Measurements from ENCODE around the gene CYP4F3.
"Not testable (repeated sequence)": the region's sequence is repeated elsewhere in the genome, so short reads cannot be mapped to it uniquely, and the experiment has no call there.

CYP4F3 gene

DNA sequence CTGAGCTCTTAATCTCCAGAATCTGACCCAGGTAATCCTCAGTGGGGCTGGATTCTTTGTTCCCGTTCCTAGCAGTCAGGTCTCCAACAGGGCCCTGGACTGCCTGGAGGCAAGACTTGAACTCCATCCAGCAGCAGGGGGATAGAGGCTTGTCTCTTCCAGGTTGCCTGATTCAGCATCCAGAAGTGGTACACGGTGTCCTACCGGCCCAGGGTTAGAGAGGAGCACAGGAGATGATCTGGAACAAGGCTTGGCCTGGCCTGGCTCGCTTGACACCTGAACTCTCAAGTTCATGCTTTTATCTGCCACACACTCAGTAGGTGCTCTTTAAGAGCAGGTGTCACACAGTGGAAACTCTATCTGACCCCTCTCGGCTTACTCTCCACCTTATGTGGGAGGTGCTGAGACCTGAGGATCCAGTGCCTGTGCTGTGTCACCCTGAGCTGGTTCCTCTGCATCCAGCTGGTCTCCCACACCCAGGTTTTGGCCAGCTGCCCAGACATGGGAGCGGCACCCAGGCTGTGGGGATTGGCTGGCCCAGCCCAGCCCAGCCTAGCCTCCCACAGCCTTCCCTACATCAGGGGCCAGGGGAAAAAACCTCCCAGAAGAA lies at the start of gene CYP4F3:
Gene CYP4F3 (plus strand): TSS at position 604 of the 610 bp plus-strand sequence. CDS start 519 bp downstream, outside the sequence.
- peak; percentile 93 for DNase-seq (ENCODE audit: low spot score)

DNA sequence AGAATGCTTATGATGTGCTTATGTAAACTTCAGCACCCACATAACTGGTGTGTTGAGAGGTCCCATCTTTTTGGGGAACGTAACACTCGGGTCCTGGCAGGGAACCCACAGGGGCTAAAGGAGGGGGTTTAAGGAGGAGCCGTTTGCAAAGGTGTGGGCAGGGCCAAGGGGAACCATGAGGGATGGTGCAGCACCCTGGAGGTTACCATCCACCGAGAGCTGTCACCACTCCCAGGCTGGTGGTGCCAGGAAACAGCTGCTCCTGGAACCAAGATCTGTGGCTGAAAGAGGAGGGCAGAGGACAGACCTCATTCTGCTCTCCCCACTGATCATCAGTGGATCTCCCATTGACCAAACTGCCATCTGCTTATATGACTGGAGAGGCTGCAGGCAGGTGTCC lies 48.9 kb upstream of the CYP4F3 start:
- DNase-seq (ENCODE audit: low spot score) = no peak

DNA sequence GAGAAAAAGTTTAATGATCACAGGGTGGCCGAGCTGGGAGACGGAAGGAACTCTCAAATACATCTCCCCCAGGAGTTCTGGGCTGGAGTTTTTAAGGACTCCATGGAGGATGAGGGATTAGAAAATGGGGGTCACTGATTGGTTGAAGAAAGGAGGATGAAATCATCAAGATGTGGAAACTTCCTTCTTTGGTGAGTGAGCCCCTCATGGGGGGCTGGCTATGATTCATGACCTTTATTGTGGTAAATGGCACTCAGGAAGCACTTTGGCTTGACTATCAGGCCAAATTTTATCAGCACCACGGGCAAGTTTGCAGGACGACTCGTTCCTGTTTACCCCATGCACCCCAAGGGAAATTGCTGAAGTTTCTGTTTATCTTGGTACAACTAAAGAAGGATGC lies 48.2 kb upstream of the CYP4F3 start:
- DNase-seq (ENCODE audit: low spot score) = not testable (repeated sequence)

DNA sequence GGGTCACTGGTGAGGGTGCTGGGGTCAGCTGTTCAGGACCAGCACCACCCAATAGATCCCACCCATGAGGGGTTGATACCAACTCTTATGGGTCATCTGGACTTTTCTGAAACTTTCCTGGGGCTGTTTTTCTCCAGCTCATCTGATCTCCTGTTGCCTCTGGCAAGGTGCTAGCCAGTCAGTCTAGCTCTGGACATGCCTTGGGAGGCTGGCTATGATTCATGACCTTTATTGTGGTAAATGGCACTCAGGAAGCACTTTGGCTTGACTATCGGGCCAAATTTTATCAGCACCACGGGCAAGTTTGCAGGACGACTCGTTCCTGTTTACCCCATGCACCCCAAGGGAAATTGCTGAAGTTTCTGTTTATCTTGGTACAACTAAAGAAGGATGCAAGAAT lies 46.9 kb upstream of the CYP4F3 start:
- DNase-seq (ENCODE audit: low spot score) = not testable (repeated sequence)

- peak; percentile 40 for DNase-seq (ENCODE audit: low spot score)
Observed at GRCh38 chr19:15595069-15595468, 45.6 kb upstream of the CYP4F3 start.

DNA sequence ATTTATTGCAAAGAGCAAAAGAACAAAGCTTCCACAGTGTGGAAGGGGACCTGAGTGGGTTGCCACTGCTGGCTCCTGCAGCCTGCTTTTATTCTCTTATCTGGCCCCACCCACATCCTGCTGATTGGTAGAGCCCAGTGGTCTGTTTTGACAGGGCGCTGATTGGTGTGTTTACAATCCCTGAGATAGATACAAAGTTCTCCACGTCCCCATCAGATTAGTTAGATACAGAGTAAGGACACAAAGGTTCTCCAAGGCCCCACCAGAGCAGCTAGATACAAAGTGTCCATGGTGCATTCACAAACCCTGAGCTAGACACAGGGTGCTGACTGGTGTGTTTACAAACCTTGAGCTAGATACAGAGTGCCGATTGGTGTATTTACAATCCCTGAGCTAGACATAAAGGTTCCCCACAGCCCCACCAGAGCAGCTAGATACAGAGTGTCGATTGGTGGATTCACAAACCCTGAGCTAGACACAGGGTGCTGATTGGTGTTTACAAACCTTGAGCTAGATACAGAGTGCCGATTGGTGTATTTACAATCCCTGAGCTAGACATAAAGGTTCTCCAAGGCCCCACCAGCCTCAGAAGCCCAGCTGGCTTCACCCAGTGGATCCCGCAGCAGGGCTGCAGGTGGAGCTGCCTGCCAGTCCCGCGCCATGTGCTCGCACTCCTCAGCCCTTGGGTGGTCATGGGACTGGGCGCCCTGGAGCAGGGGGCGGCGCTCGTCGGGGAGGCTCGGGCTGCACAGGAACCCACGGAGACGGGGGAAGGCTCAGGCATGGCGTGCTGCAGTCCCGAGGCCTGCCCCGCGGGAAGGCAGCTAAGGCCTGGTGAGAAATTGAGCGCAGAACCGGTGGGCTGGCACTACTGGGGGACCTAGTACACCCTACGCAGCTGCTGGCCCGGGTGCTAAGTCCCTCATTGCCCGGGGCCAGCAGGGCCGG lies 32.4 kb upstream of the CYP4F3 start:
- not testable (repeated sequence) for DNase-seq (ENCODE audit: low spot score)

DNA sequence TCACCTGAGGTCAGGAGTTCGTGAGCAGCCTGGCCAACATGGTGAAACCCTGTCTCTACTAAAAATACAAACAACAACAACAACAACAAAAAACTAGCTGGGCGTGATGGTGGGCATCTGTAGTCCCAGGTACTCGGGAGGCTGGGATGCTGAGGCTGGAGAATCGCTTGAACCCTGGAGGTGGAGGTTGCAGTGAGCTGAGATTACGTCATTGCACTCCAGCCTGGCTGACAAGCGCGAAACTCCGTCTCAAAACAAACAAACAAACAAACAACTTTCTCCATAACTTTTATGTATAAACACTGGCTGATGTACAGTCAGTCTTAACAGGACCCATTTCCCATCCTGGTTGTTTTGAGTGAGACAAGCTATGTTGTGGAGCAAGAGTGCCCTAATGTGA lies 31.4 kb upstream of the CYP4F3 start:
- DNase-seq (ENCODE audit: low spot score) = no peak

DNA sequence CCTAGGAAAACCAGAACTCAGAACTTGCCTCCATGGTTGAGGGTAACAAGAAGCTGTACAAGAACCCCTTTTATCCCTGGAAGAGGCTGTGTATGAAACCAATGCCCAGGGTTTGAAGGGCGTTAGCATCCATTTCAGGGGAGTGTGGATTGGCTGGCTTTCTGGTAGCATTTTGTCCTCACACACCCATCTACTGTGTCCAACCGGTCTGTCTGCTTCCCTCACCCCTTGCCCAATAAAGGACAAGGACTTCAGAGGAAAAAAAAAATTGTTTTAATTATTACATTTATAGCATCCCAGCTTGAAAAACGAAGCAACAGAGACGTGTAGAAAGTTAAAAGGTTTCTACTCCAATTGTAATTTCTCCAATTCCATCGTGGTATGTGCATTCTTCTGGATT lies 28.4 kb upstream of the CYP4F3 start:
- no peak for DNase-seq (ENCODE audit: low spot score)

- no peak for DNase-seq (ENCODE audit: low spot score)
Observed at GRCh38 chr19:15613338-15613737, 27.4 kb upstream of the CYP4F3 start.

DNA sequence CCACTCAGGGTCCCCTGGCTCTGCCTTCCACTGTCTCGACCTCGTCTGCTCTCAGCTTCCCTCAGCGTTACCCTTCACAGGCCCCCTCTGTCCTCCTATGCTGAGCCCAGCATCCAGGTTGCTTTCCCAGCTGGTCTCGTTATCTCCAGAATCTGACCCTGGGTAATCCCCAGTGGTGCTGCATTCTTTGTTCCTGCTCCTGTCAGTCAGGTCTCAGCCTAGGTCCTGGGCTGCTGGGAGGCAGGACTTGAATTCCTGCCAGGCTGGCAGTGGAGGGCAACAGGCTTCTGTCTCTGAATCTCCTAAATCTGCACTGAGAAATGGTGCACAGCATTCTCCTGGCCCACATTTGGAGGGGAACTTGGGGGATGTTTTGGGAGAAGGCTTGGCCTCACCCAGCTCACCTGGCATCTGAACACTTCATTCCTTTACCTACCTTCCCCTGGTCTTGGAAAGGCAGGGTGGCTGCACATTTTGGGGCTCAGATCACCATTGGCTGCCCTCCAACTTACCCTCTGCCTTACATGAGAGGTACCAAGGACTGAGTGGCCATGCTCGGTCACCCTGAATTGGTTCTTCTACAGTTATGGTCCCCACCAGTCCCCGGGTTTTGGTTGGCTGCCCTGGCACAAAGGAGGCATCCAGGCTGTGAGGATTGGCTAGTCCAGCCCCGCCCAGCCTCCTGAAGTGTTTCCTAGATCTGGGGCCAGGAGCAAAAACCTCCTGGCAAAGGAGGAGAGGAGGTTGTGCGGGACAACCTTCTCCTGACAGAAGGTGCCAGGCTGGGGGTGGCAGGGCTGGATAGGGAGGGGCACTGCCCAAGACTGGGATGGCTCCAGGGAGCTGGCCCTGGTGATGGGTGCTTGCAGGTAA lies 26.0 kb upstream of the CYP4F3 start, which contains the start of gene CYP4F8:
Gene CYP4F8 (plus strand): TSS at position 712 of the 873 bp plus-strand sequence. CDS start 399 bp downstream, outside the sequence.
- DNase-seq (ENCODE audit: low spot score) = no peak

DNA sequence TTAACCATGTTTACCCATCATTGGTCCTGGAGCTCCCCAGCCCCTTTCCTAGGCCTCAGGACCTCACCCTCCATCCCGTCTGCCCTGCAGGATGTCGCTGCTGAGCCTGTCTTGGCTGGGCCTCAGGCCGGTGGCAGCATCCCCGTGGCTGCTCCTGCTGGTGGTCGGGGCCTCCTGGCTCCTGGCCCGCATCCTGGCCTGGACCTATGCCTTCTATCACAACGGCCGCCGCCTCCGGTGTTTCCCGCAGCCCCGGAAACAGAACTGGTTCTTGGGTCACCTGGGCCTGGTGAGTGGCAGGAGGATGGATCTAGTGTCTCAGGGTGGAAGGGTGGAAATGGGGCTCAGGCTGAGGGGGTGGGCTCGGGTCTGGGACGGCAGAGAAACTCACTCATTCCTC lies 25.2 kb upstream of the CYP4F3 start:
- DNase-seq (ENCODE audit: low spot score) = no peak

- no peak for DNase-seq (ENCODE audit: low spot score)
Observed at GRCh38 chr19:15616183-15616582, 24.5 kb upstream of the CYP4F3 start.

DNA sequence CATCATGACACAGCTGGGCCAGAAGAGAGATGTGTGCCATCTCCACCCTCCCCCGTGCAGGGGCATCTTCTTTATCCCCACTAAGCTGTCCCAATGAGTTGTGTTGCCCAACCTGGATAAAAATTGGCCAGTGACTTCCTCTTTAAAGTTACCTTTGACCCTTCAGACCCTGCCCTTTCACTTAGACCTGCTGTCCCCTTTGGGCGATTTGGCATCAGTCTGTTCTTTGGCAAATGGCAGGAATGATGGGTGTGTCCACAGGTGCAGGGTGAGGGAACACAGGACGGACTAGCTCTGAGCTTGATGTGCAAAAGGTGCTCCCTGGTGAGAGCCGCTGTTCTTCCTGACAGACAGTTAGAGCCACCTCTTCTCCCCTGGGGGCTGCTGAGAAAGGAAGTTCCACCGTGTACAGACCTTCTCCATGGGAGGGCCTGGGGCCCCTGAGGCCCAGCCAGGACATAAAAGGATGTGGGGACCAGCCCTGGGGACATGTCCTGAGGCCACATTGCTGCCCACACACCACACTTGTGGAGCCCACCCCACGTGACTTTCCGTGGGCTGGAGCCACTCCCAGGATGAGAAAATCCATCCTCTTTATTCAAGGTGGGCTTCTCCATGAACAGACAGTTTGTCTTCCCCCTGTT lies 23.9 kb upstream of the CYP4F3 start:
- DNase-seq (ENCODE audit: low spot score) = no peak

DNA sequence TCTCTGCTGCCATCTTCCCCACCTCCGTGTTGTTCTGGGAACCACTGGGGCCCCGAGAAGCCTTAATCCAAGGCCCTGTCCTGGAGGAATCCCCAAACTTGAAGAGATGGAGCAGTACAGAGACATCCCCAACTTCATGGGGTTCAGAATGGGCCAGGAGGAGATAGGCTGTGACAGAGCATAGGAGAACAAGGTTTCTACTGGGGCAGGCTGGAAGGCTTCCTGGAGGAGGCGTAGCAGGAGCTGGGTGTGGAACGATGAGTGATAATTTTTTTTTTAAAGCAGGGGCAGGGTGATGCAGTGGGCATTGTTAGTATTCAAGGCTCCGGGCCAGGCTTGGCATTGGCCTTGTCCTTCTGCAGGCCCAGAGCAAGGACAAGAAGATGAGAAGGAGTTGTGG lies 22.4 kb upstream of the CYP4F3 start:
- no peak for DNase-seq (ENCODE audit: low spot score)

- no peak for DNase-seq (ENCODE audit: low spot score)
Observed at GRCh38 chr19:15621801-15622200, 18.9 kb upstream of the CYP4F3 start.

- no peak for DNase-seq (ENCODE audit: low spot score)
Observed at GRCh38 chr19:15622991-15623390, 17.7 kb upstream of the CYP4F3 start.

GRCh38 chr19:15623711-15624318 lies 16.9 kb upstream of the CYP4F3 start:
- no peak for DNase-seq (ENCODE audit: low spot score)

GRCh38 chr19:15628236-15629002 lies 12.3 kb upstream of the CYP4F3 start:
- DNase-seq (ENCODE audit: low spot score) = no peak

DNA sequence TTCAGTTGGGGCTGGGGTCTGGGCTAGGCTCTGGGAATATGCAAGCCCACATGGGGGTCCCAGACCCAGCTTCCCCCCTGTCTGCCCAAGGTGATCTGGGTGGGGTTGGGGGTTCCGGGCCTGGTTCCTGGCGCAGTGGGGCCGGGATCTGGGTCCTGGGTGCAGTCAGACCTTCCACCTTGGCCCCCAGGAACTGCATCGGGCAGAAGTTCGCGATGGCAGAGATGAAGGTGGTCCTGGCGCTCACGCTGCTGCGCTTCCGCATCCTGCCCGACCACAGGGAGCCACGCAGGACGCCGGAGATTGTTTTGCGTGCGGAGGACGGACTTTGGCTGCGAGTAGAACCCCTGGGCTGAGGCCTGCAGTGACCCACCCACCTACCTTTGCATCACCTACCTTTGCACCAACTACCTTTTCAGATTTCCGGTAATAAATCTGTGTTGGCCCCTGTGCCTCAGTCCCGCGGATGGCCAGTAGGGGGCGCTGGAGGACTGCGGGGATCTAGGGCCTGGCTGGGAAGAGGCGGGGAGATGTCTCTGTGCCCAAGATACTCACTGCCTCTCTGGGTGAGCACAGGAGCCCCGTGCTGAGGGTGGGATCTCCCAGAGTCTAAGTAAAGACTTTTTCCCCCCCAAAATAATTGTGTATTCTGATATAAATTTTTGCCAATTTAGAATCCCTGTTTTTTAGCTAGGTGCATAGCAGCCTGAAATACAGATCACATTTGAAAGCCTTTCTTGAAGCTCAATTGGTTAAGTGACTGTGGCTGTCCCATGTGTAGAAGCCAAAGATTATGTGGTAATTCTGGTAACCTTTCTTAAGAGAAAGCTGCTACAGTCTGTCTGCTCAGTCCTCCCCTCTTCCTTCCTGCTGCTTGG lies 11.5 kb upstream of the CYP4F3 start:
- DNase-seq (ENCODE audit: low spot score) = peak; percentile 74

All from LoVo (cell line).